PFSK-1 (cell line): ENCODE data around the gene DAB1.

Experiments
- FOXP2 ChIP-seq: optimal IDR thresholded peaks from 2 replicates; pipeline ENCODE3; 2011; ENCODE audit warnings: borderline replicate concordance, control low read depth, inconsistent platforms; ENCODE audit not compliant: insufficient read depth; ENCODE audit errors: extremely low read length, extremely low read depth
- POLR2AphosphoS5 ChIP-seq: IDR thresholded peaks from 2 replicates; pipeline ENCODE4 v1.6.1; 2012; ENCODE audit warnings: low read depth, mild to moderate bottlenecking, control low read depth, low read length, moderate library complexity
- SIN3A ChIP-seq: IDR thresholded peaks from 2 replicates; pipeline ENCODE4 v1.6.1; 2012; ENCODE audit warnings: mild to moderate bottlenecking, low read length, moderate library complexity, borderline replicate concordance; ENCODE audit not compliant: insufficient read depth
- TAF1 ChIP-seq: IDR thresholded peaks from 2 replicates; pipeline ENCODE4 v1.6.1; 2012; ENCODE audit warnings: low read length, control low read depth, borderline replicate concordance; ENCODE audit not compliant: insufficient read depth
- TF ChIP-seq, protein P1 (sequence below), 2 experiments: IDR thresholded peaks; 2 replicates each; pipeline versions ENCODE4 v1.6.1 to v1.8.0; 2011 to 2012; ENCODE audit warnings: low read depth in 2 of 2, low read length in 2 of 2, control low read depth in 1 of 2, inconsistent platforms in 1 of 2, mild to moderate bottlenecking in 1 of 2, moderate library complexity in 1 of 2; ENCODE audit not compliant: insufficient read depth in 1 of 2

DNA sequence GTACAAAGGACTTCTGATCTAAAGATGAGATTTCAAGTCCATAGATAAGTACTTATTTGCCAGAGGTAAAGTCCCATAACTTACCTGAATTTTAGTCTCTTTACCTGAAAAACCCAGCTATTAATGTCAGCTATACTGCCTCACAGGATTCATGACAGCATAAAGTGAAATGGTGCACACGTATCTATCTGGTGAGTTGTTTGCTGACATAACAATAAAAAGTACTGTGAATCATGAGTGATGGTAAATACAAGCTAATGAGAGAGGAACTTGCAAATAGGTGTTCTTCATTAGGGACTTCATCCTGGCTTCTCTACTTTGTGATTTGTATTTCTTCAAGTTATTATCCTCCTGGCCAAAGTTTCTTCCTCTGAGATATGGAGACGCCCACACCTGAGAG lies 233.0 kb downstream of the DAB1 start:
- no peak for TF ChIP-seq TAF1
- TF ChIP-seq POLR2AphosphoS5 = no peak
- TF ChIP-seq, protein P1, sequence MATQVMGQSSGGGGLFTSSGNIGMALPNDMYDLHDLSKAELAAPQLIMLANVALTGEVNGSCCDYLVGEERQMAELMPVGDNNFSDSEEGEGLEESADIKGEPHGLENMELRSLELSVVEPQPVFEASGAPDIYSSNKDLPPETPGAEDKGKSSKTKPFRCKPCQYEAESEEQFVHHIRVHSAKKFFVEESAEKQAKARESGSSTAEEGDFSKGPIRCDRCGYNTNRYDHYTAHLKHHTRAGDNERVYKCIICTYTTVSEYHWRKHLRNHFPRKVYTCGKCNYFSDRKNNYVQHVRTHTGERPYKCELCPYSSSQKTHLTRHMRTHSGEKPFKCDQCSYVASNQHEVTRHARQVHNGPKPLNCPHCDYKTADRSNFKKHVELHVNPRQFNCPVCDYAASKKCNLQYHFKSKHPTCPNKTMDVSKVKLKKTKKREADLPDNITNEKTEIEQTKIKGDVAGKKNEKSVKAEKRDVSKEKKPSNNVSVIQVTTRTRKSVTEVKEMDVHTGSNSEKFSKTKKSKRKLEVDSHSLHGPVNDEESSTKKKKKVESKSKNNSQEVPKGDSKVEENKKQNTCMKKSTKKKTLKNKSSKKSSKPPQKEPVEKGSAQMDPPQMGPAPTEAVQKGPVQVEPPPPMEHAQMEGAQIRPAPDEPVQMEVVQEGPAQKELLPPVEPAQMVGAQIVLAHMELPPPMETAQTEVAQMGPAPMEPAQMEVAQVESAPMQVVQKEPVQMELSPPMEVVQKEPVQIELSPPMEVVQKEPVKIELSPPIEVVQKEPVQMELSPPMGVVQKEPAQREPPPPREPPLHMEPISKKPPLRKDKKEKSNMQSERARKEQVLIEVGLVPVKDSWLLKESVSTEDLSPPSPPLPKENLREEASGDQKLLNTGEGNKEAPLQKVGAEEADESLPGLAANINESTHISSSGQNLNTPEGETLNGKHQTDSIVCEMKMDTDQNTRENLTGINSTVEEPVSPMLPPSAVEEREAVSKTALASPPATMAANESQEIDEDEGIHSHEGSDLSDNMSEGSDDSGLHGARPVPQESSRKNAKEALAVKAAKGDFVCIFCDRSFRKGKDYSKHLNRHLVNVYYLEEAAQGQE (IDR thresholded peaks at IDR 0.05; ENCODE audit: insufficient read depth in 1 of 2, low read depth in 2 of 2, low read length in 2 of 2) = no peak
- TF ChIP-seq SIN3A = no peak
- TF ChIP-seq FOXP2 = no peak
